ENCODE data around the gene CSGALNACT2. TPM values are rescaled to one million over a fixed set of nuclear protein-coding genes. Genes with fewer than 3 reads are reported as not detected.

CSGALNACT2 gene
- total and polyA plus RNA-seq, 7 donors, result 3.2 to 37.1 (median 25.0) TPM

GRCh38 chr10:43122096-43122495 lies 16.1 kb upstream of the CSGALNACT2 start:
- 76 to 94% methylated on average over 4 of the region's 4 CpGs for WGBS, 2 donors
- Histone ChIP-seq H3K27me3 (no peaks in the 10 kb centered on the region), H3K27ac (no peak overlapping the region), H3K9me3 (no peaks in the 10 kb centered on the region), H3K4me3 (no peak overlapping the region), H3K4me1 (no peaks in the 10 kb centered on the region), H3K36me3 (no peaks in the 10 kb centered on the region)
- intact Hi-C loops (cut with DNase I), result no loop called here
- no peak for TF ChIP-seq POLR2AphosphoS5 (IDR thresholded peaks at IDR 0.05)
- TF ChIP-seq POLR2A (IDR thresholded peaks at IDR 0.05), result no peak
- TF ChIP-seq EP300 (IDR thresholded peaks at IDR 0.05), result no peak
- no peak for TF ChIP-seq CTCF (IDR thresholded peaks at IDR 0.05)
- DNase-seq, result no peak

GRCh38 chr10:43122826-43123225 lies 15.4 kb upstream of the CSGALNACT2 start:
- TF ChIP-seq POLR2A (IDR thresholded peaks at IDR 0.05), result no peak
- no peak for TF ChIP-seq CTCF (IDR thresholded peaks at IDR 0.05)
- TF ChIP-seq EP300 (IDR thresholded peaks at IDR 0.05), result no peak
- no peak for TF ChIP-seq POLR2AphosphoS5 (IDR thresholded peaks at IDR 0.05)
- H3K27me3 ChIP-seq, result no peaks in the 10 kb centered on the region
- WGBS, 2 donors, result 82 to 89% methylated on average over 7 of the region's 7 CpGs

GRCh38 chr10:43123361-43124093 lies 14.7 kb upstream of the CSGALNACT2 start:
- H3K36me3 ChIP-seq, result no peaks in the 10 kb centered on the region
- H3K27me3 ChIP-seq, result no peaks in the 10 kb centered on the region
- no peaks in the 10 kb centered on the region for H3K9me3 ChIP-seq
- TF ChIP-seq EP300 (IDR thresholded peaks at IDR 0.05) (no peak), POLR2A (IDR thresholded peaks at IDR 0.05) (no peak), CTCF (IDR thresholded peaks at IDR 0.05) (no peak), POLR2AphosphoS5 (IDR thresholded peaks at IDR 0.05) (no peak)
- no peaks in the 10 kb centered on the region for H3K4me1 ChIP-seq
- no peak for DNase-seq
- no peak overlapping the region for H3K27ac ChIP-seq
- 82% methylated on average over 9 of the region's 9 CpGs for WGBS, 2 donors
- no peak overlapping the region for H3K4me3 ChIP-seq
- intact Hi-C loops (cut with DNase I), result no loop called here

More at GRCh38 chr10:43122826-43123225, 15.4 kb upstream of the CSGALNACT2 start:
- H3K36me3 ChIP-seq, result no peaks in the 10 kb centered on the region
- no peak overlapping the region for H3K4me3 ChIP-seq
- intact Hi-C loops (cut with DNase I), result no loop called here
- H3K4me1 ChIP-seq, result no peaks in the 10 kb centered on the region
- no peaks in the 10 kb centered on the region for H3K9me3 ChIP-seq
- DNase-seq, result no peak
- H3K27ac ChIP-seq, result no peak overlapping the region

- 78 to 83% methylated on average over 6 of the region's 6 CpGs for WGBS, 2 donors
- intact Hi-C loops (cut with DNase I), result no loop called here
- DNase-seq, result no peak
Measured at GRCh38 chr10:43124094-43124521, 14.1 kb upstream of the CSGALNACT2 start.

More at GRCh38 chr10:43124094-43124521, 14.1 kb upstream of the CSGALNACT2 start:
- H3K4me1 ChIP-seq, result no peaks in the 10 kb centered on the region
- no peaks in the 10 kb centered on the region for H3K27me3 ChIP-seq
- no peak overlapping the region for H3K4me3 ChIP-seq
- H3K27ac ChIP-seq, result no peak overlapping the region
- TF ChIP-seq EP300 (IDR thresholded peaks at IDR 0.05) (no peak), CTCF (IDR thresholded peaks at IDR 0.05) (no peak), POLR2AphosphoS5 (IDR thresholded peaks at IDR 0.05) (no peak), POLR2A (IDR thresholded peaks at IDR 0.05) (no peak)
- no peaks in the 10 kb centered on the region for H3K36me3 ChIP-seq
- no peaks in the 10 kb centered on the region for H3K9me3 ChIP-seq
